Skin of body (tissue), 2 donors: Measurements from ENCODE around the gene C1orf35. TPM values are rescaled to one million over a fixed set of nuclear protein-coding genes. Genes with fewer than 3 reads are reported as not detected.

ENCODE experiments used
- DNase-seq: peaks from one replicate; lab custom pipeline; 2025; lab: John Stamatoyannopoulos, UW
- total RNA-seq: library from RNA; depleted of rRNA; stranded (reverse); fragments of >200 nt; gene quantifications from one replicate; pipeline ENCODE4 v1.2.3, GENCODE V29; 2014

C1orf35 gene
- total RNA-seq, 1 donor from 2014 or later, result 5.8 TPM

- DNase-seq, result no peak
Measured at GRCh38 chr1:228079601-228080263, 23.4 kb downstream of the C1orf35 start.

DNA sequence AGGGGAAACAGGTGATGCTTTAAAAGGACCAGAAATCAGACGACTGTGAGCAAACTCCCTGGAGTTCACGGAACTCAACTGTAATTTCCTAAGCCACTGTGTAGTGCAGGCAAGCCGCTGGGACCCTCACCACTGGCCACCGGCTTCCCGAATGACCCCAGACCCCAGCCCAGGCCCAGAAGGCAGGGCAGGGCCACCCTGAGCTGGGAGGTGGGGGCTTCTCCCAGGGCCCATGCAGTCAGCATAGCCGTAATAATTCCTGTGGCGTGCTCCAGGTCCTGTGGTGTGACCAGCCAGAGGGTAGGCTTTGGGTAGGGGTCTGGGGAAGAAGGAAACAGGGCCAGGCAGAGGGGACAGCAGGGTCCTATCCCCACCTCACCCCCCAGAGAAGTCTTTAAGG is 24.1 kb downstream of the C1orf35 start:
- no peak for DNase-seq

GRCh38 chr1:228077565-228078330 is 25.4 kb downstream of the C1orf35 start:
- no peak for DNase-seq

DNA sequence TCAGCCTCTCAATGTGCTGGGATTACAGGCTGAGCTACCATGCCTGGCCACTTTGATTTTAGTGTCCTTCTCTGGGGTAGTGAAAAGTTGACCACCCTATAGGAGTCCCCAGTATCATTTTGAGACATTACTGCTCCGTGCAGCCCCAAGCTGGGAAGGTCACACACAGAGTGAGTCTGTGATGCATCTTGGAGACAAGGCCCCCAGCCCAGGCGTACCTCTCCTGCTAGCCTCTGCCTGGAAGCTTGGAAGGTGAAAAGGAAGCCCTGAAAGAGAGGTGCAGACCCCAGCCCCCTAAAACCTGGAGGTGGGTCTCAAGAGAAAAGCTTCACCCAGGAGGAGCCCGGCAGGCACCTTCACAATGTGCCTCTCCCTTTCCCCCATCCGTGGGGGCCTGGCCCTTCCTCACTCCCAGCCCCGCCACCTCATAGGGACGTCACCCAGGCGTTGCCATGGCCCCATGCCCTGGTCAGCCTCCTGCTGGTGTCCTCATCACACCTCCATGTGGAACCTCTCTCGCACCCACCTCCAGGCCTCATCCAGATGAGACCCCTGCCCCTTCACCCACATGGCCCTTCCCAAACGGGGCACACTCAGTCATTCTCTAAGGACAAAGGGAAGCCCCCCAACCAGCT is 26.2 kb downstream of the C1orf35 start:
- no peak for DNase-seq

DNA sequence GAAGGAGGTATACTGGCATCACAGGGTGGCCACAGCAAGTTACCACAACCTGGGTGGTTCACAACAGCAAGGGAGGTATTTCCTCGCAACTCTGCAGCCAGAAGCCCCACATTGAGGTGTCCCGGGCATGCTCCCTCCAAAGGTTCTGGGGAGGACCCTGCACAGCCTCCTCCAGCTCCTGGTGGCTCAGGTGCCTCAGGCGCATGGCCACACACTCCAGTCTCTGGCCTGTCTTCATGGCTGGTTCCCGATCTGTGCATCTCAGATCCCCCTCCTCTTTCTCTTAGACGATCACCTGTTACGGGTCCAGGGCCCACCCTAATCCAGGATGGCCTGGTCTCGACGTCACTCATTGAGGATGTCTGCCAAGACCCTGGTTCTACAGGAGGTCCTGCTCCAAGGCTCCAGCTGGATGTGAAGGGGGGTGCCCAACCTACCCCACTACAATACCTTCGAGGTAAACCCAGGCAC is 27.3 kb downstream of the C1orf35 start:
- DNase-seq, result no peak

- DNase-seq, result no peak
Measured at GRCh38 chr1:228074954-228075730, 28.0 kb downstream of the C1orf35 start.

DNA sequence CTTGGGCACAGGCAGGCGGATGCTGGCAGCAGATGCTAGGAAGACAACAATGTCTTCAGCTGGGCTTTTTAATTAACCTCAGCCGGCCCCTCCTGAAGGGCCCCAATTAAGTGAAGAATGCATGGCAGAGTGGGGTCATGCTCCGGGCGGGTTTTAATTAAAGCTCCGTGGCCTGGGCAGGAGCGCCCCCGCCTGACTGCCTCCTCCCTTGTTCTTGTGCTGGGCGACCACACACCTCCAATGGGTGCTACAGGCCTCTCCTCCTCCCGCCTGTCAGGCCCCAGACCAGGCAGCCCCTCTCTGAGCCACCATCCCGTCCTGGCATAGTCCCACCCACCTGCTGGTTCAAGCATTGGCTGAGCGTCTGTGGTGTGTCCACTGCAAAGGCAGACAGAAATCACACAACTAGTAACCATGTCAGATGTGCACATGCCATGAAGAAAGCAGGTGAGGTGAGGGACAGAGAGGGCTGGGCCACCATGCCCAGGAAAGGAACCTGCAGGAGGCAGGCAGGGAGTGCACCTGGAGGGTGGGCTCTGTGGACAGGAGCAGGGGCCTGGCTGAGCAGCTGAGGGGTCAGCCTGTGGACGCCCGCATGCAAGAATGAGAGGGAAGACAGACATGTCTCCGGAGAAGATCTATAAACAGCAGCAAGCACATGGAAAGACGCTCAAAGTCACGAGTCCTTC is 29.1 kb downstream of the C1orf35 start:
- no peak for DNase-seq

GRCh38 chr1:228073061-228073856 is 29.9 kb downstream of the C1orf35 start:
- no peak for DNase-seq

GRCh38 chr1:228072658-228073043 is 30.5 kb downstream of the C1orf35 start:
- no peak for DNase-seq

DNA sequence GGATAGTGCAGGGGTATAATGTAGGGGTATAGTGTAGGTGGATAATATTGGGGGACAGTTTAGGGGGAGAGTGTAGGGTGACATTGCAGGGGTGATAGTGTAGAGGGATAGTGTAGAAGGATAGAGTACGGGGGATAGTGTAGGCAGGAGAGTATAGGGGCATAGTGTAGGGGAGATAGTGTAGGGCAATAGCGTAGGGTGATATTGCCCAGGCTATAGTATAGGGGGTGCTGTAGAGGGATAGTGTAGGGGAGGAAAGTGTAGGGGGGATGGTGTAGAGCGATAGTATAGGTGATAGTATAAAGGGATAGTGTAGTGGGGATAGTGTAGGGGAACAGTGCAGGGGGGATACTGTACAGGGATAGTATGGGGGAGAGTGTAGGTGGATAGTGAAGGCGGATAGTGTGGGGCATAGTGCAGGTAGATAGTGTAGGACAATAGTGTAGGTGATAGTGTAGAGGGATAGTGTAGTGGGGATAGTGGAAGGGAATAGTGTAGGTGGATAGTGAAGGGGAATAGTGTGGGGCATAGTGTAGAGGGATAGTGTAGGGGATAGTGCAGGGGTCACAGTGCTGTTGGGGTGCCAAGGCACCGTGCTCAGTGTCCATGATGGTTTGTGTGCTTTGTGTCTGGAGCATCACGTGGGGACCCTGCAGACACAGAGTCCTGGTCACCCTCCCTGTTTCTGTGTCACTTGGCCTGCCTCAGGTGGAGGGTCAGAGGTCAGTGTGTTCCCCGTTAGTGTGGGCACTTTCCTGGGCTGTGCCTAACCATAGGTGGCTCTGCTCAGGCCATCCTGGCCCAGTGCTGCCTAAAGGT is 31.1 kb downstream of the C1orf35 start:
- DNase-seq, result no peak

DNA sequence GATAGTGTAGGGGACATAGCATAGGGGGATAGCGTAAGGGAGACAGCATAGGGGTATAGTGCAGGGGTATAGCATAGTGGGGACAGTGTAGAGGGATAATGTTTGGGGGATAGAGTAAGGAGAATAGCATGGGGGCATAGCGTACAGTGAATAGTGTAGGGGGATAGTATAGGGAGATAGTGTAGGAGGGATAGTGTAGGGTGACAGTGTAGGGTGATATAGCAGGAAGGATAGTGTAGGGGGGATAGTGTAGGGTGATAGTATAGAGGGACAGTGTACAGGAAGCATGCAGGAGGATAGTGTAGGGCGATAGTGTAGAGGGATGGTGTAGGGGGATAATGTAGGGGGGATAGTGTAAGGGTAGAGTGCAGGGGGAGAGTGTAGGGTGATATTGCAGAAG is 32.3 kb downstream of the C1orf35 start:
- no peak for DNase-seq

DNA sequence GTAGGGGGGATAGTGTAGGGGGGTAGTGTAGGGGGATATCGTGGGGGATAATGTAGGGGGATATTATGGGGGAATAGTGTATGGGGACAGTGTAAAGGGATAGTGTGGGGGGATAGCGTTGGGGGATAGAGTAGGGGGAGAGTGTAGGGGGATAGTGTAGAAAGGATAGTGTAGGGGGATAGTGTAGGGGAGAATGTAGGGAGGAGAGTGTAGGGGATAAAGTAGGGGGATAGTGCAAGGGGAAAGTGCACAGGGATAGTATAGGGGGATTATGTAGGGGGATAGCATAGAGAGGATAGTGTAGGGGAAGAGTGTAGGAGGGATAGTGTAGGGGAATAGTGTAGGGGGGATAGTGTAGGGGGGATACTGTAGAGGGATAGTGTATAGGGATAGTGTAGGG is 33.0 kb downstream of the C1orf35 start:
- no peak for DNase-seq

GRCh38 chr1:228068359-228068758 is 34.8 kb downstream of the C1orf35 start:
- no peak for DNase-seq

GRCh38 chr1:228066891-228067654 is 36.1 kb downstream of the C1orf35 start:
- no peak for DNase-seq

GRCh38 chr1:228066416-228066815 is 36.7 kb downstream of the C1orf35 start:
- DNase-seq, result no peak

DNA sequence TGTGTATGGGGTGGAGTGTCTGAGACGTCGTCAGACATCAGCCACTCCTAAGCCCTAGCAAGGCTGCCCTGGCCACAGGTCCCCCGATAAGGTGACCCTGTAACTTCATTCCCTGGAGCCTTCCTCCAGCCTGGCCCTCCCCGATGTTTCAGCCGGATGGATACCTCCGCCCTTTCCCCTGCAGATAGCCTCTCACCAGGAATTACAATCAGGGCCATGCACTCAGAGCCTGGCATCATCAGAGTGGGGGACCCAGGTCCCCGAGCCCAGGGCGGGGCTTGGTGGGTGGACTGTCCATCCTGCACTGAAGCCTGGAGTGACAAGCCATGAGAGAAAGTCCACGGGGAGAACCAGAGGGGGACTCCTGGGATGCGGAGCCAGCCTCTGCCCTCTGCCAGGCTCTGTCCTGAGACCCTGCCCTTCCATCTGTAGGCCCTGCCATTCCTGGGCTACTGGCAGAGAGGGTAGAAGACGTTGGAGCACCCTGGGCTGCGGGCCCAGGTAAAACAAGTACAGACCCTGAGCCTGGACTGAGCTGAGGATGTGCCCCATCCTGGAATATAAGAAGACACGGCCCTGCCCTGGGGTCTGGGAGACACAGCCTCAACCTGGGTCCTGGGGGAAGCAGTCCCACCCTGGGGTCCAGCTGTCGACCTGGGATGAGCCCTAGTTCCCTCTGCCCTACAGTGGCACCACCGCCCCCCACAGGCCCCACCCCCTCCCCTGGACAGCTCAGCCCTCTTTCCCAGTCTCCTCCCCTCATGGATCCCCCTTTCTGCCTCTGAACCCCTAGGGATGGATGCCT is 37.4 kb downstream of the C1orf35 start:
- no peak for DNase-seq

GRCh38 chr1:228064741-228065542 is 38.2 kb downstream of the C1orf35 start:
- no peak for DNase-seq
